Measurements from ENCODE around the gene GAST. TPM values are rescaled to one million over a fixed set of nuclear protein-coding genes. Genes with fewer than 3 reads are reported as not detected.

Gene GAST
- total and polyA plus RNA-seq, 2 of the 13 experiments (the other 11 are each of a cell fraction or from before 2014, with no cell fraction given): 0.32 to 0.42 TPM

DNA sequence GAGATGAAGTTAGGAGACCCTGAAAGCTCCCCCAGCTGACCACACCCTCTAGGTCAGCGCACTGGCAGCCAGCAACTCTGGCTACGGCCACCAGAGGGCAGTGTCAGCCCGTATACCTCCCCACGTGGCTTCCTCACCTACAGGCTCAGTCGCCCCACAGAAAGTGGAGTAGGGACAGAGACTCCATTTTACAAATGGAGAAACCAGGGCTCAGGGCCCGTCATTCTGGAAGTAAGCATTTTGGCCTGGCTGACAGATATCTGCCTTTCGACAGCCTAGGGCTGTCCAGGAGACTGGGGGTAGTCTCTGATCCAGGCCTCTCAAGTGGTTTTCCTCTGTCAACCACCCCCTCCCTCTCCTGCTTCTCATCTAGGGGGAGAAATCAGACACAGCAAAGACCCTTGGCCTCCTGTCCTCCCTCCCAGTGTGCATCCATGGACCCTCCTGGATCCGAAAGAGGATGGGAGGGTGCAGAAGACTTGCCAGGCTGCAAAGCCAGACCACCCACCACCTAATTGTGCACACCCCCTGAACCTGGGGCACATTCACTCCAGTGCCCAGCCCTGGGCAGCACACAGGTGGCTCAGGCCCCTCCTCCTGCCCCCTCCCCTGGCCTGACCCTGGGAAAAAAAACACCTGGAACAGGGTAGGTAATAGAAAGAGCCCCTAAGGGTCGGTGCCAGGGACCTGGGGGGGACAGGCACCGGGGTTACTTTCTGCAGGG is 26.1 kb downstream of the GAST start (continued):
- TF ChIP-seq CREM (IDR thresholded peaks at IDR 0.05) (no peak), CREM (CRISPR knock-in tag; IDR thresholded peaks at IDR 0.05) (no peak), RAD21 (CRISPR knock-in tag; IDR thresholded peaks at IDR 0.05) (peak; percentile 100), ZNF350 (CRISPR knock-in tag; IDR thresholded peaks at IDR 0.05; ENCODE audit: borderline replicate concordance, low read depth) (peak; percentile 92), MED8 (CRISPR knock-in tag; IDR thresholded peaks at IDR 0.05; ENCODE audit: insufficient replicate concordance) (no peak), ZSCAN9 (CRISPR knock-in tag; IDR thresholded peaks at IDR 0.05; ENCODE audit: borderline replicate concordance) (0 out of 2 replicates have a peak, but pooled peaks have one; percentile 64), SCMH1 (CRISPR knock-in tag; IDR thresholded peaks at IDR 0.05; ENCODE audit: borderline replicate concordance) (no peak), HNRNPL (IDR thresholded peaks at IDR 0.05; ENCODE audit: low read depth, low read length) (no peak), IKZF4 (CRISPR knock-in tag; IDR thresholded peaks at IDR 0.05; ENCODE audit: borderline replicate concordance, low read depth, not compliant biosample characterization) (no peak), ZNF484 (CRISPR knock-in tag; IDR thresholded peaks at IDR 0.05; ENCODE audit: borderline replicate concordance, low read depth) (no peak), SETDB1 (CRISPR knock-in tag; IDR thresholded peaks at IDR 0.05; ENCODE audit: borderline replicate concordance) (no peak), MED1 (CRISPR knock-in tag; IDR thresholded peaks at IDR 0.05) (peak; percentile 71), ZNF274 (CRISPR knock-in tag; IDR thresholded peaks at IDR 0.05) (no peak)
- TF ChIP-seq, protein P1, sequence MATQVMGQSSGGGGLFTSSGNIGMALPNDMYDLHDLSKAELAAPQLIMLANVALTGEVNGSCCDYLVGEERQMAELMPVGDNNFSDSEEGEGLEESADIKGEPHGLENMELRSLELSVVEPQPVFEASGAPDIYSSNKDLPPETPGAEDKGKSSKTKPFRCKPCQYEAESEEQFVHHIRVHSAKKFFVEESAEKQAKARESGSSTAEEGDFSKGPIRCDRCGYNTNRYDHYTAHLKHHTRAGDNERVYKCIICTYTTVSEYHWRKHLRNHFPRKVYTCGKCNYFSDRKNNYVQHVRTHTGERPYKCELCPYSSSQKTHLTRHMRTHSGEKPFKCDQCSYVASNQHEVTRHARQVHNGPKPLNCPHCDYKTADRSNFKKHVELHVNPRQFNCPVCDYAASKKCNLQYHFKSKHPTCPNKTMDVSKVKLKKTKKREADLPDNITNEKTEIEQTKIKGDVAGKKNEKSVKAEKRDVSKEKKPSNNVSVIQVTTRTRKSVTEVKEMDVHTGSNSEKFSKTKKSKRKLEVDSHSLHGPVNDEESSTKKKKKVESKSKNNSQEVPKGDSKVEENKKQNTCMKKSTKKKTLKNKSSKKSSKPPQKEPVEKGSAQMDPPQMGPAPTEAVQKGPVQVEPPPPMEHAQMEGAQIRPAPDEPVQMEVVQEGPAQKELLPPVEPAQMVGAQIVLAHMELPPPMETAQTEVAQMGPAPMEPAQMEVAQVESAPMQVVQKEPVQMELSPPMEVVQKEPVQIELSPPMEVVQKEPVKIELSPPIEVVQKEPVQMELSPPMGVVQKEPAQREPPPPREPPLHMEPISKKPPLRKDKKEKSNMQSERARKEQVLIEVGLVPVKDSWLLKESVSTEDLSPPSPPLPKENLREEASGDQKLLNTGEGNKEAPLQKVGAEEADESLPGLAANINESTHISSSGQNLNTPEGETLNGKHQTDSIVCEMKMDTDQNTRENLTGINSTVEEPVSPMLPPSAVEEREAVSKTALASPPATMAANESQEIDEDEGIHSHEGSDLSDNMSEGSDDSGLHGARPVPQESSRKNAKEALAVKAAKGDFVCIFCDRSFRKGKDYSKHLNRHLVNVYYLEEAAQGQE (IDR thresholded peaks at IDR 0.05; ENCODE audit: borderline replicate concordance in 1 of 2, low read depth in 1 of 2, low read length in 2 of 2): no peak
- TF ChIP-seq, protein P2, sequence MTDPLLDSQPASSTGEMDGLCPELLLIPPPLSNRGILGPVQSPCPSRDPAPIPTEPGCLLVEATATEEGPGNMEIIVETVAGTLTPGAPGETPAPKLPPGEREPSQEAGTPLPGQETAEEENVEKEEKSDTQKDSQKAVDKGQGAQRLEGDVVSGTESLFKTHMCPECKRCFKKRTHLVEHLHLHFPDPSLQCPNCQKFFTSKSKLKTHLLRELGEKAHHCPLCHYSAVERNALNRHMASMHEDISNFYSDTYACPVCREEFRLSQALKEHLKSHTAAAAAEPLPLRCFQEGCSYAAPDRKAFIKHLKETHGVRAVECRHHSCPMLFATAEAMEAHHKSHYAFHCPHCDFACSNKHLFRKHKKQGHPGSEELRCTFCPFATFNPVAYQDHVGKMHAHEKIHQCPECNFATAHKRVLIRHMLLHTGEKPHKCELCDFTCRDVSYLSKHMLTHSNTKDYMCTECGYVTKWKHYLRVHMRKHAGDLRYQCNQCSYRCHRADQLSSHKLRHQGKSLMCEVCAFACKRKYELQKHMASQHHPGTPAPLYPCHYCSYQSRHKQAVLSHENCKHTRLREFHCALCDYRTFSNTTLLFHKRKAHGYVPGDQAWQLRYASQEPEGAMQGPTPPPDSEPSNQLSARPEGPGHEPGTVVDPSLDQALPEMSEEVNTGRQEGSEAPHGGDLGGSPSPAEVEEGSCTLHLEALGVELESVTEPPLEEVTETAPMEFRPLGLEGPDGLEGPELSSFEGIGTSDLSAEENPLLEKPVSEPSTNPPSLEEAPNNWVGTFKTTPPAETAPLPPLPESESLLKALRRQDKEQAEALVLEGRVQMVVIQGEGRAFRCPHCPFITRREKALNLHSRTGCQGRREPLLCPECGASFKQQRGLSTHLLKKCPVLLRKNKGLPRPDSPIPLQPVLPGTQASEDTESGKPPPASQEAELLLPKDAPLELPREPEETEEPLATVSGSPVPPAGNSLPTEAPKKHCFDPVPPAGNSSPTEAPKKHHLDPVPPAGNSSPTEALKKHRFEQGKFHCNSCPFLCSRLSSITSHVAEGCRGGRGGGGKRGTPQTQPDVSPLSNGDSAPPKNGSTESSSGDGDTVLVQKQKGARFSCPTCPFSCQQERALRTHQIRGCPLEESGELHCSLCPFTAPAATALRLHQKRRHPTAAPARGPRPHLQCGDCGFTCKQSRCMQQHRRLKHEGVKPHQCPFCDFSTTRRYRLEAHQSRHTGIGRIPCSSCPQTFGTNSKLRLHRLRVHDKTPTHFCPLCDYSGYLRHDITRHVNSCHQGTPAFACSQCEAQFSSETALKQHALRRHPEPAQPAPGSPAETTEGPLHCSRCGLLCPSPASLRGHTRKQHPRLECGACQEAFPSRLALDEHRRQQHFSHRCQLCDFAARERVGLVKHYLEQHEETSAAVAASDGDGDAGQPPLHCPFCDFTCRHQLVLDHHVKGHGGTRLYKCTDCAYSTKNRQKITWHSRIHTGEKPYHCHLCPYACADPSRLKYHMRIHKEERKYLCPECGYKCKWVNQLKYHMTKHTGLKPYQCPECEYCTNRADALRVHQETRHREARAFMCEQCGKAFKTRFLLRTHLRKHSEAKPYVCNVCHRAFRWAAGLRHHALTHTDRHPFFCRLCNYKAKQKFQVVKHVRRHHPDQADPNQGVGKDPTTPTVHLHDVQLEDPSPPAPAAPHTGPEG (CRISPR knock-in tag; IDR thresholded peaks at IDR 0.05): no peak
- TF ChIP-seq, protein P3, sequence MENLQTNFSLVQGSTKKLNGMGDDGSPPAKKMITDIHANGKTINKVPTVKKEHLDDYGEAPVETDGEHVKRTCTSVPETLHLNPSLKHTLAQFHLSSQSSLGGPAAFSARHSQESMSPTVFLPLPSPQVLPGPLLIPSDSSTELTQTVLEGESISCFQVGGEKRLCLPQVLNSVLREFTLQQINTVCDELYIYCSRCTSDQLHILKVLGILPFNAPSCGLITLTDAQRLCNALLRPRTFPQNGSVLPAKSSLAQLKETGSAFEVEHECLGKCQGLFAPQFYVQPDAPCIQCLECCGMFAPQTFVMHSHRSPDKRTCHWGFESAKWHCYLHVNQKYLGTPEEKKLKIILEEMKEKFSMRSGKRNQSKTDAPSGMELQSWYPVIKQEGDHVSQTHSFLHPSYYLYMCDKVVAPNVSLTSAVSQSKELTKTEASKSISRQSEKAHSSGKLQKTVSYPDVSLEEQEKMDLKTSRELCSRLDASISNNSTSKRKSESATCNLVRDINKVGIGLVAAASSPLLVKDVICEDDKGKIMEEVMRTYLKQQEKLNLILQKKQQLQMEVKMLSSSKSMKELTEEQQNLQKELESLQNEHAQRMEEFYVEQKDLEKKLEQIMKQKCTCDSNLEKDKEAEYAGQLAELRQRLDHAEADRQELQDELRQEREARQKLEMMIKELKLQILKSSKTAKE (CRISPR knock-in tag; IDR thresholded peaks at IDR 0.05; ENCODE audit: borderline replicate concordance): no peak
- TF ChIP-seq, protein P4, sequence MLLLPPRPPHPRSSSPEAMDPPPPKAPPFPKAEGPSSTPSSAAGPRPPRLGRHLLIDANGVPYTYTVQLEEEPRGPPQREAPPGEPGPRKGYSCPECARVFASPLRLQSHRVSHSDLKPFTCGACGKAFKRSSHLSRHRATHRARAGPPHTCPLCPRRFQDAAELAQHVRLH (CRISPR knock-in tag; IDR thresholded peaks at IDR 0.05; ENCODE audit: borderline replicate concordance, low read depth): peak; percentile 86; the same call in 1 of the 2 replicates

Data from HepG2 (cell line).